H9 (cell line): ENCODE data around the gene MCM10. TPM values are rescaled to one million over a fixed set of nuclear protein-coding genes. Genes with fewer than 3 reads are reported as not detected.

ENCODE experiments used
- DNase-seq: peaks from one replicate; pipeline ENCODE4 v3.0.0-alpha.2; 2017
- H2AFZ ChIP-seq: one replicate; pipeline ENCODE4 v1.6.1; 2013; ENCODE audit warnings: mild to moderate bottlenecking, low read length, control low read depth, moderate library complexity
- H2AK5ac ChIP-seq: 2 replicates; pipeline ENCODE4 v1.6.1; 2013; ENCODE audit warnings: low read length, control low read depth, mixed read lengths; ENCODE audit not compliant: insufficient read length
- H2BK120ac ChIP-seq: one replicate; pipeline ENCODE4 v1.6.1; 2013; ENCODE audit warnings: low read depth, mild to moderate bottlenecking, low read length, control low read depth, inconsistent platforms; ENCODE audit not compliant: poor library complexity, severe bottlenecking
- H2BK12ac ChIP-seq: 2 replicates; pipeline ENCODE4 v1.6.1; 2013; ENCODE audit warnings: low read length, control low read depth, mixed read lengths, low read depth; ENCODE audit not compliant: insufficient read length
- H2BK15ac ChIP-seq: 2 replicates; pipeline ENCODE4 v1.6.1; 2013; ENCODE audit warnings: low read depth, low read length, control low read depth
- H2BK20ac ChIP-seq: one replicate; pipeline ENCODE4 v1.6.1; 2013; ENCODE audit warnings: low read depth, mild to moderate bottlenecking, low read length, control low read depth, inconsistent platforms; ENCODE audit not compliant: poor library complexity, severe bottlenecking
- H2BK5ac ChIP-seq: 2 replicates; pipeline ENCODE4 v1.6.1; 2013; ENCODE audit warnings: low read length, control low read depth, mixed read lengths; ENCODE audit not compliant: insufficient read length
- H3K14ac ChIP-seq: 2 replicates; pipeline ENCODE4 v1.6.1; 2013; ENCODE audit warnings: low read length, control low read depth; ENCODE audit not compliant: insufficient read depth
- H3K18ac ChIP-seq: 2 replicates; pipeline ENCODE4 v1.6.1; 2013; ENCODE audit warnings: low read depth, mild to moderate bottlenecking, mixed read lengths, low read length, control low read depth; ENCODE audit not compliant: insufficient read length
- H3K23ac ChIP-seq: 2 replicates; pipeline ENCODE4 v1.6.1; 2013; ENCODE audit warnings: low read length, control low read depth, mixed read lengths, low read depth; ENCODE audit not compliant: insufficient read length
- H3K23me2 ChIP-seq: 2 replicates; pipeline ENCODE4 v1.6.1; 2013; ENCODE audit warnings: low read depth, mild to moderate bottlenecking, mixed read lengths, low read length, control low read depth; ENCODE audit not compliant: insufficient read length, poor library complexity, severe bottlenecking
- H3K27ac ChIP-seq: 2 replicates; pipeline ENCODE4 v1.5.1; 2013; ENCODE audit warnings: low read length, control low read depth, mixed read lengths, low read depth; ENCODE audit not compliant: insufficient read length
- H3K27me3 ChIP-seq: 2 replicates; pipeline ENCODE4 v1.6.1; 2013; ENCODE audit warnings: low read length, control low read depth, inconsistent platforms; ENCODE audit not compliant: insufficient read depth
- H3K4ac ChIP-seq: 2 replicates; pipeline ENCODE4 v1.6.1; 2013; ENCODE audit warnings: low read depth, mild to moderate bottlenecking, control low read depth, inconsistent platforms, low read length, moderate library complexity
- H3K4me1 ChIP-seq: 2 replicates; pipeline ENCODE4 v1.6.1; 2013; ENCODE audit warnings: low read length, control low read depth, inconsistent platforms; ENCODE audit not compliant: insufficient read depth
- H3K4me2 ChIP-seq: 2 replicates; pipeline ENCODE4 v1.6.1; 2013; ENCODE audit warnings: low read length, control low read depth, mixed read lengths; ENCODE audit not compliant: insufficient read length, insufficient read depth
- H3K56ac ChIP-seq: 2 replicates; pipeline ENCODE4 v1.6.1; 2013; ENCODE audit warnings: low read depth, mild to moderate bottlenecking, mixed read lengths, low read length, control low read depth; ENCODE audit not compliant: insufficient read length
- H3K79me1 ChIP-seq: 2 replicates; pipeline ENCODE4 v1.6.1; 2013; ENCODE audit warnings: low read depth, mild to moderate bottlenecking, moderate library complexity, low read length, control low read depth, inconsistent platforms; ENCODE audit not compliant: insufficient read depth, poor library complexity, severe bottlenecking
- H3K79me2 ChIP-seq: 2 replicates; pipeline ENCODE4 v1.6.1; 2013; ENCODE audit warnings: low read length, control low read depth, inconsistent platforms; ENCODE audit not compliant: insufficient read depth
- H3K9ac ChIP-seq: 2 replicates; pipeline ENCODE4 v1.6.1; 2013; ENCODE audit warnings: low read length, control low read depth, mixed read lengths; ENCODE audit not compliant: insufficient read length; ENCODE audit errors: extremely low read depth
- H3K9me3 ChIP-seq: one replicate; pipeline ENCODE4 v1.6.1; 2013; ENCODE audit warnings: low read depth, low read length, inconsistent platforms; ENCODE audit not compliant: control insufficient read depth
- H3T11ph ChIP-seq: one replicate; pipeline ENCODE4 v1.6.1; 2013; ENCODE audit warnings: mild to moderate bottlenecking, low read length, control low read depth, inconsistent platforms
- H4K20me1 ChIP-seq: one replicate; pipeline ENCODE4 v1.6.1; 2013; ENCODE audit not compliant: control insufficient read depth, insufficient read length, insufficient read depth
- H4K5ac ChIP-seq: 2 replicates; pipeline ENCODE4 v1.6.1; 2013; ENCODE audit warnings: low read depth, mild to moderate bottlenecking, mixed read lengths, low read length, control low read depth; ENCODE audit not compliant: insufficient read length
- H4K8ac ChIP-seq: replicated peaks from 2 replicates; pipeline ENCODE4 v1.6.1; 2013; ENCODE audit warnings: low read length, control low read depth, mixed read lengths, low read depth; ENCODE audit not compliant: insufficient read length
- H4K91ac ChIP-seq: 2 replicates; pipeline ENCODE4 v1.6.1; 2013; ENCODE audit warnings: low read depth, mild to moderate bottlenecking, moderate library complexity, mixed read lengths, low read length, control low read depth; ENCODE audit not compliant: insufficient read length
- H3K27ac Mint-ChIP-seq, 3 experiments: 2 replicates in 2 of 3; 3 replicates in 1 of 3; pipeline ENCODE4 v1.8.0; 2020 to 2021; ENCODE audit warnings: mixed read lengths in 3 of 3, mild to moderate bottlenecking in 1 of 3, moderate library complexity in 1 of 3
- H3K27me3 Mint-ChIP-seq: 2 replicates; pipeline ENCODE4 v1.8.0; 2021; ENCODE audit warnings: low read depth, mild to moderate bottlenecking, moderate library complexity, mixed read lengths
- H3K36me3 Mint-ChIP-seq, 3 experiments: 2 replicates in 2 of 3; 3 replicates in 1 of 3; pipeline ENCODE4 v1.8.0; 2020 to 2021; ENCODE audit warnings: low read depth in 3 of 3, mixed read lengths in 3 of 3; ENCODE audit not compliant: insufficient read depth in 1 of 3
- H3K4me1 Mint-ChIP-seq, 2 experiments: 2 replicates each; pipeline ENCODE4 v1.8.0; 2020; ENCODE audit warnings: mixed read lengths in 2 of 2
- H3K4me3 Mint-ChIP-seq, 2 experiments: 2 replicates in 1 of 2; 3 replicates in 1 of 2; pipeline ENCODE4 v1.8.0; 2020 to 2021; ENCODE audit warnings: mild to moderate bottlenecking in 2 of 2, mixed read lengths in 2 of 2, moderate library complexity in 1 of 2
- H3K9me3 Mint-ChIP-seq, 2 experiments: 2 replicates in 1 of 2; 3 replicates in 1 of 2; pipeline ENCODE4 v1.8.0; 2020; ENCODE audit warnings: mild to moderate bottlenecking in 2 of 2, mixed read lengths in 2 of 2, moderate library complexity in 1 of 2
- WGBS: extraction: QIAGEN DNeasy Blood & Tissue Kit; methylation state at CpG from one replicate; pipeline ENCODE4 v1.1.7; 2013; ENCODE audit warnings: missing lambda C conversion rate, low lambda C conversion rate, mixed read lengths; ENCODE audit not compliant: insufficient read length; ENCODE audit errors: extremely low coverage; 5-methylcytosine and 5-hydroxymethylcytosine counted together
- total RNA-seq: library from RNA; stranded (reverse); gene quantifications from 2 replicates; pipeline ENCODE4 v1.2.1, GENCODE V29; 2021
- TF ChIP-seq, protein P1 (sequence below): fragments of 200-600 bp; sonication (generic); conservative IDR thresholded peaks from 3 replicates; pipeline ENCODE4 v1.8.0; 2021; ENCODE audit warnings: antibody characterized with exemption, mild to moderate bottlenecking

Gene MCM10
- total RNA-seq, 1 experiment from 2014 or later = 67.4 TPM

DNA sequence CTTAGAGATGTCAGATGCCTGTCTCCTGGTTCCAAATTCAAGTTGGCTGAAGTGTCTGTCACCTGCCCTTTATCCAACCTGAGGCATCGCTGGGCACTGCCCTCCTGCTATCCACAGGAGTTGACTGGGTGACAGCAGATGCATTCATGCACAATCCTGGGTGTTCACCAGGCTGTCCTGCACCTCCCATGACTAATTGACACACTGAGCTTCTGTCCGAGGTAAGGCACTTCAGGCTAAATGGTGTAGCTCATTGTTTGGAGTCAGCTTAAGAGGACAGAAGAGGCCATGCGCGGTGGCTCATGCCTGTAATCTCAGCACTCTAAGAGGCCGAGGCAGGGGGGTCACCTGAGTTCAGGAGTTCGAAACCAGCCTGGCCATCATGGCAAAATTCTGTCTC is 70.5 kb downstream of the MCM10 start:
- H3K56ac ChIP-seq = no peak overlapping the region
- no peak overlapping the region for H4K8ac ChIP-seq
- no peak overlapping the region for H3K23ac ChIP-seq
- H3K14ac ChIP-seq = no peak overlapping the region
- no peaks in the 10 kb centered on the region for H3K23me2 ChIP-seq
- H3K18ac ChIP-seq = no peak overlapping the region
- no peak overlapping the region for H4K91ac ChIP-seq
- H2BK12ac ChIP-seq = no peak overlapping the region
- no peak overlapping the region for H2BK5ac ChIP-seq
- whole genome bisulfite sequencing = no CpG with 5 or more reads among the region's 6 CpGs
- Mint-ChIP-seq H3K4me3 (no peak overlapping the region), H3K36me3 (no peaks in the 10 kb centered on the region), H3K4me1 (peaks cover 25 to 35% of the 10 kb centered on the region in 2 experiments), H3K27ac (no peak overlapping the region), H3K27me3 (peaks cover 3% of the 10 kb centered on the region; the same call in 1 of the 2 replicates), H3K9me3 (no peaks in the 10 kb centered on the region)
- H3K4ac ChIP-seq = no peak overlapping the region
- no peaks in the 10 kb centered on the region for H3K79me1 ChIP-seq
- H2AK5ac ChIP-seq = no peak overlapping the region
- H4K5ac ChIP-seq = no peak overlapping the region
- H2BK15ac ChIP-seq = no peak overlapping the region
- no peak overlapping the region for H3K9ac ChIP-seq
- H2AFZ ChIP-seq = no peak overlapping the region
- peaks cover 10% of the 10 kb centered on the region; the same call in 1 of the 2 replicates for H3K4me1 ChIP-seq
- DNase-seq = no peak
- no peaks in the 10 kb centered on the region for H3K79me2 ChIP-seq
- no peak overlapping the region for H3T11ph ChIP-seq
- no peaks in the 10 kb centered on the region for H3K9me3 ChIP-seq
- H3K4me2 ChIP-seq = no peak overlapping the region
- H2BK120ac ChIP-seq = no peak overlapping the region
- peaks cover 3% of the 10 kb centered on the region for H4K20me1 ChIP-seq
- H2BK20ac ChIP-seq = no peak overlapping the region
- H3K27me3 ChIP-seq = no peaks in the 10 kb centered on the region
- TF ChIP-seq, protein P1, sequence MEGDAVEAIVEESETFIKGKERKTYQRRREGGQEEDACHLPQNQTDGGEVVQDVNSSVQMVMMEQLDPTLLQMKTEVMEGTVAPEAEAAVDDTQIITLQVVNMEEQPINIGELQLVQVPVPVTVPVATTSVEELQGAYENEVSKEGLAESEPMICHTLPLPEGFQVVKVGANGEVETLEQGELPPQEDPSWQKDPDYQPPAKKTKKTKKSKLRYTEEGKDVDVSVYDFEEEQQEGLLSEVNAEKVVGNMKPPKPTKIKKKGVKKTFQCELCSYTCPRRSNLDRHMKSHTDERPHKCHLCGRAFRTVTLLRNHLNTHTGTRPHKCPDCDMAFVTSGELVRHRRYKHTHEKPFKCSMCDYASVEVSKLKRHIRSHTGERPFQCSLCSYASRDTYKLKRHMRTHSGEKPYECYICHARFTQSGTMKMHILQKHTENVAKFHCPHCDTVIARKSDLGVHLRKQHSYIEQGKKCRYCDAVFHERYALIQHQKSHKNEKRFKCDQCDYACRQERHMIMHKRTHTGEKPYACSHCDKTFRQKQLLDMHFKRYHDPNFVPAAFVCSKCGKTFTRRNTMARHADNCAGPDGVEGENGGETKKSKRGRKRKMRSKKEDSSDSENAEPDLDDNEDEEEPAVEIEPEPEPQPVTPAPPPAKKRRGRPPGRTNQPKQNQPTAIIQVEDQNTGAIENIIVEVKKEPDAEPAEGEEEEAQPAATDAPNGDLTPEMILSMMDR = no peak
- no peak overlapping the region for H3K27ac ChIP-seq
